H9 (cell line): ENCODE data around the gene FARS2. TPM values are rescaled to one million over a fixed set of nuclear protein-coding genes. Genes with fewer than 3 reads are reported as not detected.

Experiments
- DNase-seq: peaks from one replicate; pipeline ENCODE4 v3.0.0-alpha.2; 2017
- H2AFZ ChIP-seq: one replicate; pipeline ENCODE4 v1.6.1; 2013; ENCODE audit warnings: mild to moderate bottlenecking, low read length, control low read depth, moderate library complexity
- H2AK5ac ChIP-seq: 2 replicates; pipeline ENCODE4 v1.6.1; 2013; ENCODE audit warnings: low read length, control low read depth, mixed read lengths; ENCODE audit not compliant: insufficient read length
- H2BK120ac ChIP-seq: one replicate; pipeline ENCODE4 v1.6.1; 2013; ENCODE audit warnings: low read depth, mild to moderate bottlenecking, low read length, control low read depth, inconsistent platforms; ENCODE audit not compliant: poor library complexity, severe bottlenecking
- H2BK12ac ChIP-seq: 2 replicates; pipeline ENCODE4 v1.6.1; 2013; ENCODE audit warnings: low read length, control low read depth, mixed read lengths, low read depth; ENCODE audit not compliant: insufficient read length
- H2BK15ac ChIP-seq: 2 replicates; pipeline ENCODE4 v1.6.1; 2013; ENCODE audit warnings: low read depth, low read length, control low read depth
- H2BK20ac ChIP-seq: one replicate; pipeline ENCODE4 v1.6.1; 2013; ENCODE audit warnings: low read depth, mild to moderate bottlenecking, low read length, control low read depth, inconsistent platforms; ENCODE audit not compliant: poor library complexity, severe bottlenecking
- H2BK5ac ChIP-seq: 2 replicates; pipeline ENCODE4 v1.6.1; 2013; ENCODE audit warnings: low read length, control low read depth, mixed read lengths; ENCODE audit not compliant: insufficient read length
- H3K14ac ChIP-seq: 2 replicates; pipeline ENCODE4 v1.6.1; 2013; ENCODE audit warnings: low read length, control low read depth; ENCODE audit not compliant: insufficient read depth
- H3K18ac ChIP-seq: 2 replicates; pipeline ENCODE4 v1.6.1; 2013; ENCODE audit warnings: low read depth, mild to moderate bottlenecking, mixed read lengths, low read length, control low read depth; ENCODE audit not compliant: insufficient read length
- H3K23ac ChIP-seq: 2 replicates; pipeline ENCODE4 v1.6.1; 2013; ENCODE audit warnings: low read length, control low read depth, mixed read lengths, low read depth; ENCODE audit not compliant: insufficient read length
- H3K23me2 ChIP-seq: 2 replicates; pipeline ENCODE4 v1.6.1; 2013; ENCODE audit warnings: low read depth, mild to moderate bottlenecking, mixed read lengths, low read length, control low read depth; ENCODE audit not compliant: insufficient read length, poor library complexity, severe bottlenecking
- H3K27ac ChIP-seq: 2 replicates; pipeline ENCODE4 v1.5.1; 2013; ENCODE audit warnings: low read length, control low read depth, mixed read lengths, low read depth; ENCODE audit not compliant: insufficient read length
- H3K27me3 ChIP-seq: 2 replicates; pipeline ENCODE4 v1.6.1; 2013; ENCODE audit warnings: low read length, control low read depth, inconsistent platforms; ENCODE audit not compliant: insufficient read depth
- H3K4ac ChIP-seq: 2 replicates; pipeline ENCODE4 v1.6.1; 2013; ENCODE audit warnings: low read depth, mild to moderate bottlenecking, control low read depth, inconsistent platforms, low read length, moderate library complexity
- H3K4me1 ChIP-seq: 2 replicates; pipeline ENCODE4 v1.6.1; 2013; ENCODE audit warnings: low read length, control low read depth, inconsistent platforms; ENCODE audit not compliant: insufficient read depth
- H3K4me2 ChIP-seq: 2 replicates; pipeline ENCODE4 v1.6.1; 2013; ENCODE audit warnings: low read length, control low read depth, mixed read lengths; ENCODE audit not compliant: insufficient read length, insufficient read depth
- H3K56ac ChIP-seq: 2 replicates; pipeline ENCODE4 v1.6.1; 2013; ENCODE audit warnings: low read depth, mild to moderate bottlenecking, mixed read lengths, low read length, control low read depth; ENCODE audit not compliant: insufficient read length
- H3K79me1 ChIP-seq: 2 replicates; pipeline ENCODE4 v1.6.1; 2013; ENCODE audit warnings: low read depth, mild to moderate bottlenecking, moderate library complexity, low read length, control low read depth, inconsistent platforms; ENCODE audit not compliant: insufficient read depth, poor library complexity, severe bottlenecking
- H3K79me2 ChIP-seq: 2 replicates; pipeline ENCODE4 v1.6.1; 2013; ENCODE audit warnings: low read length, control low read depth, inconsistent platforms; ENCODE audit not compliant: insufficient read depth
- H3K9ac ChIP-seq: 2 replicates; pipeline ENCODE4 v1.6.1; 2013; ENCODE audit warnings: low read length, control low read depth, mixed read lengths; ENCODE audit not compliant: insufficient read length; ENCODE audit errors: extremely low read depth
- H3K9me3 ChIP-seq: one replicate; pipeline ENCODE4 v1.6.1; 2013; ENCODE audit warnings: low read depth, low read length, inconsistent platforms; ENCODE audit not compliant: control insufficient read depth
- H3T11ph ChIP-seq: one replicate; pipeline ENCODE4 v1.6.1; 2013; ENCODE audit warnings: mild to moderate bottlenecking, low read length, control low read depth, inconsistent platforms
- H4K20me1 ChIP-seq: one replicate; pipeline ENCODE4 v1.6.1; 2013; ENCODE audit not compliant: control insufficient read depth, insufficient read length, insufficient read depth
- H4K5ac ChIP-seq: 2 replicates; pipeline ENCODE4 v1.6.1; 2013; ENCODE audit warnings: low read depth, mild to moderate bottlenecking, mixed read lengths, low read length, control low read depth; ENCODE audit not compliant: insufficient read length
- H4K8ac ChIP-seq: replicated peaks from 2 replicates; pipeline ENCODE4 v1.6.1; 2013; ENCODE audit warnings: low read length, control low read depth, mixed read lengths, low read depth; ENCODE audit not compliant: insufficient read length
- H4K91ac ChIP-seq: 2 replicates; pipeline ENCODE4 v1.6.1; 2013; ENCODE audit warnings: low read depth, mild to moderate bottlenecking, moderate library complexity, mixed read lengths, low read length, control low read depth; ENCODE audit not compliant: insufficient read length
- H3K27ac Mint-ChIP-seq, 3 experiments: 2 replicates in 2 of 3; 3 replicates in 1 of 3; pipeline ENCODE4 v1.8.0; 2020 to 2021; ENCODE audit warnings: mixed read lengths in 3 of 3, mild to moderate bottlenecking in 1 of 3, moderate library complexity in 1 of 3
- H3K27me3 Mint-ChIP-seq: 2 replicates; pipeline ENCODE4 v1.8.0; 2021; ENCODE audit warnings: low read depth, mild to moderate bottlenecking, moderate library complexity, mixed read lengths
- H3K36me3 Mint-ChIP-seq, 3 experiments: 2 replicates in 2 of 3; 3 replicates in 1 of 3; pipeline ENCODE4 v1.8.0; 2020 to 2021; ENCODE audit warnings: low read depth in 3 of 3, mixed read lengths in 3 of 3; ENCODE audit not compliant: insufficient read depth in 1 of 3
- H3K4me1 Mint-ChIP-seq, 2 experiments: 2 replicates each; pipeline ENCODE4 v1.8.0; 2020; ENCODE audit warnings: mixed read lengths in 2 of 2
- H3K4me3 Mint-ChIP-seq, 2 experiments: 2 replicates in 1 of 2; 3 replicates in 1 of 2; pipeline ENCODE4 v1.8.0; 2020 to 2021; ENCODE audit warnings: mild to moderate bottlenecking in 2 of 2, mixed read lengths in 2 of 2, moderate library complexity in 1 of 2
- H3K9me3 Mint-ChIP-seq, 2 experiments: 2 replicates in 1 of 2; 3 replicates in 1 of 2; pipeline ENCODE4 v1.8.0; 2020; ENCODE audit warnings: mild to moderate bottlenecking in 2 of 2, mixed read lengths in 2 of 2, moderate library complexity in 1 of 2
- WGBS: extraction: QIAGEN DNeasy Blood & Tissue Kit; methylation state at CpG from one replicate; pipeline ENCODE4 v1.1.7; 2013; ENCODE audit warnings: missing lambda C conversion rate, low lambda C conversion rate, mixed read lengths; ENCODE audit not compliant: insufficient read length; ENCODE audit errors: extremely low coverage; 5-methylcytosine and 5-hydroxymethylcytosine counted together
- total RNA-seq: library from RNA; stranded (reverse); gene quantifications from 2 replicates; pipeline ENCODE4 v1.2.1, GENCODE V29; 2021
- TF ChIP-seq, protein P1 (sequence below): fragments of 200-600 bp; sonication (generic); conservative IDR thresholded peaks from 3 replicates; pipeline ENCODE4 v1.8.0; 2021; ENCODE audit warnings: antibody characterized with exemption, mild to moderate bottlenecking

The FARS2 gene
- total RNA-seq, 1 experiment from 2014 or later = 8.5 TPM

DNA sequence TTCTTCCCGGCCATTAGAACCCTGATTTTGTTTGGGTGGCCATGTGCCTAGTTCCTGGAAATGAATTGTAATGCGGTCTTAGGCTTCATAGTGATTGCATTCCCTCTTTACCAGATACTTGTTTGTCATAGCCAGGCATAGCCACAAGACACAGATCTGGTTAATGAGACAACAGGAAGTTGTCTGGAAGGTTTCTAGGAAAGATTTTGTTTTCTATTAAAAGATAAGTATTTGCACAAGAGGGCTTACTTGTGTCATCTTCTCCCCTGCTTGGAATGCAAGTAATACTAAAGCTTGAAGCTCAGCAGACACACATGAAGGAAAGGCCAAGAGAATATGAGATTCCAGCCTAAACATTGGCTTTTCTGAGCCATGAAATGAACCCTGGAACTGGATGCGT, 12.9 kb downstream of the FARS2 start:
- H3K27ac ChIP-seq = no peak overlapping the region
- no peaks in the 10 kb centered on the region for H3K9me3 ChIP-seq
- TF ChIP-seq, protein P1, sequence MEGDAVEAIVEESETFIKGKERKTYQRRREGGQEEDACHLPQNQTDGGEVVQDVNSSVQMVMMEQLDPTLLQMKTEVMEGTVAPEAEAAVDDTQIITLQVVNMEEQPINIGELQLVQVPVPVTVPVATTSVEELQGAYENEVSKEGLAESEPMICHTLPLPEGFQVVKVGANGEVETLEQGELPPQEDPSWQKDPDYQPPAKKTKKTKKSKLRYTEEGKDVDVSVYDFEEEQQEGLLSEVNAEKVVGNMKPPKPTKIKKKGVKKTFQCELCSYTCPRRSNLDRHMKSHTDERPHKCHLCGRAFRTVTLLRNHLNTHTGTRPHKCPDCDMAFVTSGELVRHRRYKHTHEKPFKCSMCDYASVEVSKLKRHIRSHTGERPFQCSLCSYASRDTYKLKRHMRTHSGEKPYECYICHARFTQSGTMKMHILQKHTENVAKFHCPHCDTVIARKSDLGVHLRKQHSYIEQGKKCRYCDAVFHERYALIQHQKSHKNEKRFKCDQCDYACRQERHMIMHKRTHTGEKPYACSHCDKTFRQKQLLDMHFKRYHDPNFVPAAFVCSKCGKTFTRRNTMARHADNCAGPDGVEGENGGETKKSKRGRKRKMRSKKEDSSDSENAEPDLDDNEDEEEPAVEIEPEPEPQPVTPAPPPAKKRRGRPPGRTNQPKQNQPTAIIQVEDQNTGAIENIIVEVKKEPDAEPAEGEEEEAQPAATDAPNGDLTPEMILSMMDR = no peak
- no peak overlapping the region for H2BK12ac ChIP-seq
- H3K4me1 ChIP-seq = peaks cover 2% of the 10 kb centered on the region; the same call in 1 of the 2 replicates
- no peak for DNase-seq
- H3K36me3 Mint-ChIP-seq = no peaks in the 10 kb centered on the region
- H2BK15ac ChIP-seq = no peak overlapping the region
- no peak overlapping the region for H2BK20ac ChIP-seq
- H4K5ac ChIP-seq = no peak overlapping the region
- H3K4me3 Mint-ChIP-seq = no peak overlapping the region
- no peak overlapping the region for H3K23ac ChIP-seq
- H3K27me3 Mint-ChIP-seq = no peaks in the 10 kb centered on the region
- H3K79me1 ChIP-seq = peaks cover 2% of the 10 kb centered on the region
- H3K23me2 ChIP-seq = no peaks in the 10 kb centered on the region
- H3K4me1 Mint-ChIP-seq = peaks cover 15 to 21% of the 10 kb centered on the region in 2 experiments
- no peak overlapping the region for H3K27ac Mint-ChIP-seq
- H3K27me3 ChIP-seq = no peaks in the 10 kb centered on the region
- no peak overlapping the region for H2BK120ac ChIP-seq
- no peaks in the 10 kb centered on the region for H3K9me3 Mint-ChIP-seq
- WGBS = no CpG with 5 or more reads among the region's 3 CpGs
- no peaks in the 10 kb centered on the region for H4K20me1 ChIP-seq
- no peak overlapping the region for H4K8ac ChIP-seq
- H3K14ac ChIP-seq = no peak overlapping the region
- no peak overlapping the region for H2AFZ ChIP-seq
- H3K4ac ChIP-seq = no peak overlapping the region
- H3K9ac ChIP-seq = no peak overlapping the region
- H2AK5ac ChIP-seq = no peak overlapping the region
- no peak overlapping the region for H2BK5ac ChIP-seq
- H3K4me2 ChIP-seq = no peak overlapping the region
- no peak overlapping the region for H4K91ac ChIP-seq
- no peak overlapping the region for H3K56ac ChIP-seq
- H3T11ph ChIP-seq = no peak overlapping the region
- no peaks in the 10 kb centered on the region for H3K79me2 ChIP-seq
- H3K18ac ChIP-seq = no peak overlapping the region
